ENCODE data around the gene IL11RA. TPM values are rescaled to one million over a fixed set of nuclear protein-coding genes. Genes with fewer than 3 reads are reported as not detected.

Gene IL11RA
- total RNA-seq, 1 donor from 2014 or later, result 61.4 TPM

DNA sequence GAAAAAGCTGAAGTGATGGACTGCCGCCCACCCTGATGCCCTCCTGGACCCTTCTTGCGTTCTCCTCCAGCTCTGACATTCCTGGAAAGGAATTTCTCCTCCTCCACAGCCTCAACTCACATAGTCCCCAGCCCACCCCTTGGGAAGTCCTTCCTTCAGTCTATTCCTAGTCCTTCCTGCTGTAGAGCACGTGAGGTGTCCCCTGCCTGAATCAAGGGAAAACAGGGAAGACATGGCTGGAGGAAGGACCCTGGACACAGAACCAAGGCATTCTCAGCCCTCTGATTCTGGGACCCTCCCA lies 26.8 kb upstream of the IL11RA start:
- Mint-ChIP-seq H3K9me3 (ENCODE audit: unreplicated experiment) (no peaks in the 10 kb centered on the region), H3K4me1 (ENCODE audit: unreplicated experiment) (peaks cover 16% of the 10 kb centered on the region), H3K4me3 (ENCODE audit: unreplicated experiment) (no peak overlapping the region), H3K27ac (ENCODE audit: unreplicated experiment) (no peak overlapping the region), H3K36me3 (ENCODE audit: low read depth, unreplicated experiment) (peaks cover 6% of the 10 kb centered on the region), H3K27me3 (ENCODE audit: unreplicated experiment) (peaks cover 37% of the 10 kb centered on the region)
- no peak for DNase-seq (ENCODE audit: low spot score)
- no peak for TF ChIP-seq CTCF (IDR thresholded peaks at IDR 0.05; ENCODE audit: unreplicated experiment)

GRCh38 chr9:34627716-34628655 lies 24.0 kb upstream of the IL11RA start:
- TF ChIP-seq CTCF (IDR thresholded peaks at IDR 0.05; ENCODE audit: unreplicated experiment), result no peak
- Mint-ChIP-seq H3K27me3 (ENCODE audit: unreplicated experiment) (peaks cover 35% of the 10 kb centered on the region), H3K4me1 (ENCODE audit: unreplicated experiment) (peaks cover 11% of the 10 kb centered on the region), H3K27ac (ENCODE audit: unreplicated experiment) (no peak overlapping the region), H3K4me3 (ENCODE audit: unreplicated experiment) (peak overlapping the region; percentile 88), H3K36me3 (ENCODE audit: low read depth, unreplicated experiment) (peaks cover 6% of the 10 kb centered on the region), H3K9me3 (ENCODE audit: unreplicated experiment) (no peaks in the 10 kb centered on the region)
- DNase-seq (ENCODE audit: low spot score), result no peak

DNA sequence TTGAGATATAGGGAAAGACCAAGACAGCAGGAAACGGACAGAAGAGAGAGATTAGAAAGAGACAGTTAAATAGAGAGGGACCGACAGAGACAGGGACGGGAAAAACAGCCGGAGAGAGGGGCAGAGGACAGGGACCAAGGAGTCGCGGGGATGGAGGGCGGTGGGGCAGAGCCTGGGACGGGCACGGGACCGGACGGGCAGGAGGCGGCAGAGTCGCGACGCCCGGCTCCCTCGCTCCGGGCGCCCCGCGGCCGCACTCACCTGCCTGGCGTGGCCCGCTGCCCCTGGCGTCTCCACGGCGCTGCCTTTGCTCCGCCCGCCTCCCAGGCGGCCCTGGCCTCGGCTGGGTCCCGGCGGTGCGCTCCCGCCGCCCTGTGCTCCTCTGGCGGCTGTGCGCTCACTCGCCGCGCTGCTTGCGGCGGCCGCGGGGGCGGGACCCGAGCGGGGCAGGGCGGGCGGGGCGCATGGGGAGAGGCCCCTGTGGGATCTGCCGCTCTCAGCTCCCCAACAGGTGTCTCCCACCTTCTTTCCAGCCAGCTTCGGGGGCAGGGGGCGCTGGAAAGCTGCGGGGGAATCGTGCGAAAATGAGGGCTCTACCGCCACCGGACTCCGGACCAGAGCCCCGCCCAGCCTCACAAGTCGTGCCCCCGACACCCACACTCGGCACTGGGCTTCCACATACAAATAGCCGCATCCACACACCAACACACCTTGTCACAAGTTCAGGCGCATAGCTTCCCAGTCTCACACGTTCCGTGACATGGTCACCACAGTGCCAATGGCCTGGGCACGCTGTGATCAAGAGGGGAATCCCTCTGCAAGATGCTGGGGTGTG lies 23.1 kb upstream of the IL11RA start, which contains the start of gene ARID3C:
TSS of gene ARID3C (minus strand) at position 411 of the 835 bp plus-strand sequence. CDS start 1,052 bp downstream, outside the sequence.
- Mint-ChIP-seq H3K9me3 (ENCODE audit: unreplicated experiment) (no peaks in the 10 kb centered on the region), H3K4me3 (ENCODE audit: unreplicated experiment) (peak within 1 kb of the TSS; percentile 88), H3K27me3 (ENCODE audit: unreplicated experiment) (peaks cover 33% of the 10 kb centered on the region), H3K4me1 (ENCODE audit: unreplicated experiment) (peaks cover 11% of the 10 kb centered on the region), H3K27ac (ENCODE audit: unreplicated experiment) (no peak within 1 kb of the TSS), H3K36me3 (ENCODE audit: low read depth, unreplicated experiment) (peaks cover 6% of the 10 kb centered on the region)
- no peak for TF ChIP-seq CTCF (IDR thresholded peaks at IDR 0.05; ENCODE audit: unreplicated experiment)
- peak; percentile 41 for DNase-seq (ENCODE audit: low spot score)

GRCh38 chr9:34629491-34629808 lies 22.5 kb upstream of the IL11RA start:
- Mint-ChIP-seq H3K27me3 (ENCODE audit: unreplicated experiment) (peaks cover 33% of the 10 kb centered on the region), H3K4me3 (ENCODE audit: unreplicated experiment) (peak overlapping the region; percentile 75), H3K9me3 (ENCODE audit: unreplicated experiment) (no peaks in the 10 kb centered on the region), H3K4me1 (ENCODE audit: unreplicated experiment) (peaks cover 11% of the 10 kb centered on the region), H3K36me3 (ENCODE audit: low read depth, unreplicated experiment) (peaks cover 7% of the 10 kb centered on the region), H3K27ac (ENCODE audit: unreplicated experiment) (no peak overlapping the region)
- DNase-seq (ENCODE audit: low spot score), result no peak
- TF ChIP-seq CTCF (IDR thresholded peaks at IDR 0.05; ENCODE audit: unreplicated experiment), result no peak
